Activated B cell treated with CpG ODN at 0.5 μM for 24 hours (primary cell): ENCODE results near the gene TSSK6. TPM values are rescaled to one million over a fixed set of nuclear protein-coding genes. Genes with fewer than 3 reads are reported as not detected.

Experiments used
- ATAC-seq: fragments of 200-7000 bp; cut with Tn5 transposase; one replicate; pipeline ENCODE4 v1.10.0; 2021; ENCODE audit warnings: low read depth, mild to moderate bottlenecking, moderate library complexity
- CTCF ChIA-PET: fragments of 350-600 bp; sonication (Branson Sonifier 250); formaldehyde crosslinking; loops from one replicate; lab custom pipeline; 2021; ENCODE audit warnings: antibody characterized with exemption; lab: Charles Lee
- POLR2A ChIA-PET: fragments of 350-600 bp; sonication (Branson Sonifier 250); formaldehyde crosslinking; loops from one replicate; lab custom pipeline; 2021; ENCODE audit warnings: antibody characterized with exemption; lab: Charles Lee
- DNase-seq: peaks from one replicate; pipeline ENCODE4 v3.0.0; 2022
- H3K27ac Mint-ChIP-seq: one replicate; pipeline ENCODE4 v1.8.0; 2020; ENCODE audit warnings: mixed read lengths
- H3K27me3 Mint-ChIP-seq: one replicate; pipeline ENCODE4 v1.8.0; 2021; ENCODE audit warnings: mixed read lengths
- H3K36me3 Mint-ChIP-seq: one replicate; pipeline ENCODE4 v1.8.0; 2021; ENCODE audit warnings: low read depth, mixed read lengths
- H3K4me1 Mint-ChIP-seq: one replicate; pipeline ENCODE4 v1.8.0; 2021; ENCODE audit warnings: mixed read lengths
- H3K4me3 Mint-ChIP-seq: one replicate; pipeline ENCODE4 v1.8.0; 2020; ENCODE audit warnings: mild to moderate bottlenecking, mixed read lengths
- H3K9me3 Mint-ChIP-seq: one replicate; pipeline ENCODE4 v1.8.0; 2020; ENCODE audit warnings: mixed read lengths
- intact Hi-C: fragments of 100-400 bp; cut with micrococcal nuclease; formaldehyde crosslinking; loops from one replicate; pipeline ENCODE4 v1.15.1; 2024
- total RNA-seq: library from RNA; stranded (reverse); gene quantifications from 2 replicates; pipeline ENCODE4 v1.2.3, GENCODE V29; 2022
- TF ChIP-seq, protein P1 (sequence below): fragments of 200-600 bp; IDR thresholded peaks from one replicate; pipeline ENCODE4 v1.8.0; 2022; ENCODE audit warnings: antibody characterized with exemption, mild to moderate bottlenecking

The TSSK6 gene
- total RNA-seq, 1 donor from 2014 or later: 4.3 TPM

DNA sequence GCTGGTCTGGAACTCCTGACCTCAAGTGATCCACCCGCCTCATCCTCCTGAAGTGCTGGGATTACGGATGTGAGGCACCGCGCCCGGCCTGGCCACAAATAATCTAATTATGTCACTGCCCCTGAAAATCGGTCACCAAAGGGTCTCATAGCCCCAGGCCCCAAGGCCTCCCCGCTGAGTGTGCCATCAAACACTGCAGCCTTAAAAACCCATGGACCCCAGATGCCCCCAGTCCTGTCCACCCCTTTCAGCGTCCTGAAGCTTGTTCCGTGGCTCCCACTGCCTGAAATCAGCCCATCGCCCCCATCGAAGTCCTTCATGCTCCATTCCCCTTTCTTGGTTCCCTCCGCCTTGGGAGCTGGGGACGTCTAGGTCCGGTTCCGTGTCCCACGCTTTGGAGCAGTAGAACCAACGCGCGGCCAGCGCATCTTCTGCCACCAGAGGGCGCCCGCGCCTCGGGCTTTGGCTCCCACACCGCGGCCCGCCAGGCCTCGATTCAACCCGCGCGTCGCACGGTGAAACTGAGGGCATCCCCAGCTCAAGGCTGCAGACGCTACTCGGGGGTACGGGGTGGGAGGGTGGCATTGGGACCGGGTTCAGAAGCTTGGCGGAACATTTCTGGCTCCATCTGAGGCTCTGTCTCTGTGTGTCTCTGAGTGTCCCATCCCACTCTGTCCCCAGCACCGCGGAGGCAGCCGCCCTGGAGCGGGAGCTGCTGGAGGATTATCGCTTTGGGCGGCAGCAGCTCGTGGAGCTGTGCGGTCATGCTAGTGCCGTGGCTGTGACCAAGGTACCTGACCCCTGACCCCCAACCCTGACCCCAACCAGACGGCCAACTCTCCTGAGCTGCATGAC is 16.8 kb upstream of the TSSK6 start:
- ATAC-seq (peak; percentile 85), DNase-seq (peak; percentile 86)
- ChIA-PET POLR2A (interaction anchor here (0.6 to 2.5 kb wide), 6 partner anchors 16 to 426 kb away, joined by 3 to 42 read pairs (median 5); partner anchors contain the start of genes GMIP, NDUFA13 and ZNF506), CTCF (interaction anchor here (0.8 to 3.4 kb wide), 19 partner anchors 11 to 426 kb away, joined by 3 to 46 read pairs (median 4); partner anchors contain the start of genes GATAD2A, GMIP, LPAR2 and NDUFA13)
- H3K4me1 Mint-ChIP-seq: peaks cover 13% of the 10 kb centered on the region
- intact Hi-C loops: loop anchor here (1.0 to 2.0 kb wide), 7 partner anchors 23 to 747 kb away; partner anchors contain the start of genes GMIP, PBX4 and ZNF14
- no peaks in the 10 kb centered on the region for H3K9me3 Mint-ChIP-seq
- no peak overlapping the region for H3K27ac Mint-ChIP-seq
- H3K4me3 Mint-ChIP-seq: no peak overlapping the region
- H3K27me3 Mint-ChIP-seq: no peaks in the 10 kb centered on the region
- H3K36me3 Mint-ChIP-seq: peaks cover 29% of the 10 kb centered on the region
- TF ChIP-seq, protein P1, sequence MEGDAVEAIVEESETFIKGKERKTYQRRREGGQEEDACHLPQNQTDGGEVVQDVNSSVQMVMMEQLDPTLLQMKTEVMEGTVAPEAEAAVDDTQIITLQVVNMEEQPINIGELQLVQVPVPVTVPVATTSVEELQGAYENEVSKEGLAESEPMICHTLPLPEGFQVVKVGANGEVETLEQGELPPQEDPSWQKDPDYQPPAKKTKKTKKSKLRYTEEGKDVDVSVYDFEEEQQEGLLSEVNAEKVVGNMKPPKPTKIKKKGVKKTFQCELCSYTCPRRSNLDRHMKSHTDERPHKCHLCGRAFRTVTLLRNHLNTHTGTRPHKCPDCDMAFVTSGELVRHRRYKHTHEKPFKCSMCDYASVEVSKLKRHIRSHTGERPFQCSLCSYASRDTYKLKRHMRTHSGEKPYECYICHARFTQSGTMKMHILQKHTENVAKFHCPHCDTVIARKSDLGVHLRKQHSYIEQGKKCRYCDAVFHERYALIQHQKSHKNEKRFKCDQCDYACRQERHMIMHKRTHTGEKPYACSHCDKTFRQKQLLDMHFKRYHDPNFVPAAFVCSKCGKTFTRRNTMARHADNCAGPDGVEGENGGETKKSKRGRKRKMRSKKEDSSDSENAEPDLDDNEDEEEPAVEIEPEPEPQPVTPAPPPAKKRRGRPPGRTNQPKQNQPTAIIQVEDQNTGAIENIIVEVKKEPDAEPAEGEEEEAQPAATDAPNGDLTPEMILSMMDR: peak; percentile 54

DNA sequence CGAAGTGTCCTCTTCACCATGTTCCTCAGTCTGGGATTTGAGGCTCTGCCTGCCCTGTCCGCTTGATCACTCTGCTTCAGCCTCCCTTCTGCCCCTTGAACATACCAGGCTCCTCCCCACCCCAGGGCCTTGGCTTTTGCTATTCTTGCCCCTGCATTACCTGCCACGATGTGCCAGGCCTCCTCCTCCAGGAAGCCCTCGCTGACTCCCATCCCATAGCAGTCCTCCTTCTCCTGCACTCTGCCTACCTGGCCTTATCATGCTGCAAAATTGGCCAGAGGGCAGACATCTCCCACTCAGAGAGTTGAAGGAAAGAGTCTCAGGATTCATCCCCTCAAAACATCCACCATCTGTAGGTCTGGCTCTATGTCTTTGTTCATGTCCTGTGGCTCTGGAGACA is 15.5 kb upstream of the TSSK6 start:
- Mint-ChIP-seq H3K4me3 (no peak overlapping the region), H3K9me3 (no peaks in the 10 kb centered on the region), H3K4me1 (peaks cover 21% of the 10 kb centered on the region), H3K36me3 (peaks cover 36% of the 10 kb centered on the region), H3K27me3 (no peaks in the 10 kb centered on the region), H3K27ac (no peak overlapping the region)
- no peak for ATAC-seq
- CTCF ChIA-PET: interaction anchor here (1.2 to 3.4 kb wide), 5 partner anchors 23 to 427 kb away, joined by 3 to 46 read pairs (median 9); partner anchors contain the start of gene GMIP
- TF ChIP-seq, protein P1: no peak
- intact Hi-C loops: no loop called here
- POLR2A ChIA-PET: interaction anchor here (0.6 to 2.5 kb wide), 3 partner anchors 113 to 168 kb away, joined by 4 to 42 read pairs (median 5); partner anchors contain the start of gene GMIP
- DNase-seq: no peak

DNA sequence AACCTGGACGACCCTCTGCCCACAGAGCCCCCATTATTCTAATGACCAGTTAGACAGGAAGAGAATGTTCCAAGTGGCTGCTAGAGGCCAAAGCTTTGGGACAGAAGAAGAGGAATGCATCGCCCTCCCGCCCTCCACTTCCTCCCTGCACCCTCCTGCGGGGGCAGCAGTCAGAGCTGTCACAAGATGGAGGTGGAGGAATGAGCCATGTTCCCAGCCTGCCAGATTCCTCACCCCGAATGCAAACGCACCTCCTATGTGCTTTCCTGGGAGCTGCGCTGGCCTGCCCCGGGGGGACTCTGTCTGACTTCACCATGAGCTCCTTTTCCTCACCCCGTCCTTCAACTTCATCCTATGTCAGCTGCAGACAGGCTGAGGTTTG is 15.1 kb upstream of the TSSK6 start:
- CTCF ChIA-PET: interaction anchor here (1.2 to 3.4 kb wide), 3 partner anchors 24 to 428 kb away, joined by 3 to 46 read pairs (median 3); partner anchors contain the start of gene GMIP
- H3K27ac Mint-ChIP-seq: no peak overlapping the region

DNA sequence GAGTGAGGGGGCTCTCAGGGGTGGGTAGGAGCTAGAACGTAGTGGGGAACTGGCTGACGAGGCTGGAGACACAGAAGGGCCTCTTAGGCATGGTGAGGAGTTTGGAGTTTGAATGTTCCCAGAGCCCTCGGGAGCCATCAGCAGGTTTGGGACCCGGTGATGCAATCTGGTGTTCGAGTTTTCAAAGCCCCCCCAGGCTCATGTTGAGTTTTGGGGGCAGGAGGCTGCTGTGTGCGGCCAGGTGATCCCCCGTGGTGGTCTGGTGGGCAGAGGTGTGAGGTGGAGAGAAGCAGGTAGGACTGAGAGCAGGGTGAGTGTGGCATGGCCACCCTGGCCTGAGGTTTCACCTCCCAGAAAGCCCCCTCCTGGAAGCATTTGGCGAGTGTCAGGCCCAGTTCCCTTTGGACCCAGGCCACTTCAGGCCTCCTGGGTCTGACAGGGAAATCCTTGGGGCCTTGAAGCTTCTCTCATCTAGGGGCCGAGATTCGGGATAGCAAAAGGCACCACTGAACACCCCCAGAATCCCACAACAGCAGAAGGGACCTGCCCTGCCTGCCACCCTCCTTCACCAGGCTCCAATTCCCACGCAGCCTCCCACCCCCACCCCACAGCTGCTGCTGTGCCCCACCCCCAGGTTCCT is 14.6 kb upstream of the TSSK6 start:
- peaks cover 36% of the 10 kb centered on the region for H3K36me3 Mint-ChIP-seq
- ChIA-PET POLR2A (interaction anchor here (1.3 kb wide), 1 partner anchor 114 kb away, joined by 6 read pairs; the partner anchor contains the start of gene GMIP), CTCF (interaction anchor here (1.2 to 3.4 kb wide), 3 partner anchors 24 to 428 kb away, joined by 3 to 46 read pairs (median 3); partner anchors contain the start of gene GMIP)
- ATAC-seq: no peak
- no peak overlapping the region for H3K4me3 Mint-ChIP-seq
- no peak overlapping the region for H3K27ac Mint-ChIP-seq
- intact Hi-C loops: no loop called here
- no peaks in the 10 kb centered on the region for H3K27me3 Mint-ChIP-seq
- DNase-seq: no peak
- TF ChIP-seq, protein P1: no peak
- H3K4me1 Mint-ChIP-seq: peaks cover 26% of the 10 kb centered on the region
- no peaks in the 10 kb centered on the region for H3K9me3 Mint-ChIP-seq

More for the DNA sequence above, 15.1 kb upstream of the TSSK6 start:
- no peak overlapping the region for H3K4me3 Mint-ChIP-seq
- H3K27me3 Mint-ChIP-seq: no peaks in the 10 kb centered on the region
- peaks cover 21% of the 10 kb centered on the region for H3K4me1 Mint-ChIP-seq
- H3K9me3 Mint-ChIP-seq: no peaks in the 10 kb centered on the region
- intact Hi-C loops: no loop called here
- peaks cover 36% of the 10 kb centered on the region for H3K36me3 Mint-ChIP-seq
- DNase-seq (no peak), ATAC-seq (no peak)
- TF ChIP-seq, protein P1: no peak
- POLR2A ChIA-PET: no interaction called here
